NCI-H510A (cell line): ENCODE data around the gene SLC44A5.
"Not testable (repeated sequence)": the region's sequence is repeated elsewhere in the genome, so short reads cannot be mapped to it uniquely, and the experiment has no call there.

Experiments
- DNase-seq: peaks from one replicate; lab custom pipeline; 2025; lab: John Stamatoyannopoulos, UW

Gene SLC44A5

GRCh38 chr1:75449998-75450397 is 160.9 kb downstream of the SLC44A5 start:
- DNase-seq, result no peak

- no peak for DNase-seq
Observed at GRCh38 chr1:75444220-75444619, 166.7 kb downstream of the SLC44A5 start.

- no peak for DNase-seq
Observed at GRCh38 chr1:75440274-75440673, 170.6 kb downstream of the SLC44A5 start.

GRCh38 chr1:75438355-75438754 is 172.6 kb downstream of the SLC44A5 start:
- peak; percentile 5 for DNase-seq

- DNase-seq, result no peak
Observed at GRCh38 chr1:75431843-75432242, 179.1 kb downstream of the SLC44A5 start.

GRCh38 chr1:75430526-75430925 is 180.4 kb downstream of the SLC44A5 start:
- no peak for DNase-seq

- no peak for DNase-seq
Observed at GRCh38 chr1:75426688-75427087, 184.2 kb downstream of the SLC44A5 start.

GRCh38 chr1:75425001-75425650 is 185.8 kb downstream of the SLC44A5 start:
- no peak for DNase-seq

GRCh38 chr1:75423616-75424015 is 187.3 kb downstream of the SLC44A5 start:
- peak; percentile 1 for DNase-seq

- DNase-seq, result no peak
Observed at GRCh38 chr1:75423136-75423535, 187.8 kb downstream of the SLC44A5 start.

GRCh38 chr1:75421371-75421770 is 189.5 kb downstream of the SLC44A5 start:
- DNase-seq, result no peak

GRCh38 chr1:75415187-75415586 is 195.7 kb downstream of the SLC44A5 start:
- no peak for DNase-seq

GRCh38 chr1:75412616-75413015 is 198.3 kb downstream of the SLC44A5 start:
- no peak for DNase-seq

- not testable (repeated sequence) for DNase-seq
Observed at GRCh38 chr1:75404681-75405080, 206.2 kb downstream of the SLC44A5 start.

GRCh38 chr1:75403147-75403646 is 207.7 kb downstream of the SLC44A5 start:
- not testable (repeated sequence) for DNase-seq

- no peak for DNase-seq
Observed at GRCh38 chr1:75400716-75401115, 210.2 kb downstream of the SLC44A5 start.

- no peak for DNase-seq
Observed at GRCh38 chr1:75396745-75397144, 214.2 kb downstream of the SLC44A5 start.

- DNase-seq, result no peak
Observed at GRCh38 chr1:75396260-75396659, 214.7 kb downstream of the SLC44A5 start.

- DNase-seq, result no peak
Observed at GRCh38 chr1:75394386-75395139, 216.4 kb downstream of the SLC44A5 start.

GRCh38 chr1:75392278-75392677 is 218.6 kb downstream of the SLC44A5 start:
- no peak for DNase-seq

- not testable (repeated sequence) for DNase-seq
Observed at GRCh38 chr1:75375476-75376447, 235.2 kb downstream of the SLC44A5 start.

GRCh38 chr1:75373542-75374159 is 237.3 kb downstream of the SLC44A5 start:
- DNase-seq, result no peak
